K562 (cell line): Measurements from ENCODE around the gene CUL1. TPM values are rescaled to one million over a fixed set of nuclear protein-coding genes. Genes with fewer than 3 reads are reported as not detected.

Source experiments
- ATAC-seq: fragments of 200-7000 bp; cut with Tn5 transposase; 3 replicates; pipeline ENCODE4 v1.9.1; 2020; ENCODE audit warnings: moderate library complexity
- BruUV-seq: library from RNA; stranded (reverse); fragments of 400-500 nt; replicated peaks from 2 replicates; lab custom pipeline; 2021; lab: Mats Ljungman, UMichigan
- CTCF ChIA-PET: fragments of 300-600 bp; formaldehyde crosslinking; extraction: SDS; loops from one replicate; lab custom pipeline; 2021; ENCODE audit warnings: low intra/inter-chr PET ratio; lab: Yijun Ruan, JAX
- POLR2A ChIA-PET: fragments of 300-600, 350-650 bp; sonication (Branson Sonifier 250); formaldehyde crosslinking; extraction: SDS; loops from one replicate; lab custom pipeline; 2021; ENCODE audit warnings: antibody characterized with exemption, inconsistent platforms; lab: Yijun Ruan, JAX
- DNase-seq, 4 experiments: peaks; one replicate each; pipeline versions ENCODE4 v3.0.0 to v3.0.0-alpha.2; 2011 to 2018; ENCODE audit warnings: low spot score in 3 of 4, mixed read lengths in 3 of 4; ENCODE audit errors: extremely low read depth in 1 of 4
- FAIRE-seq: peaks from 2 replicates; lab custom pipeline; 2011; peaks lifted over from hg19 to GRCh38; lab: Jason Lieb, UNC
- H2AFZ ChIP-seq: 2 replicates; pipeline ENCODE4 v1.6.0; 2011; ENCODE audit warnings: low read depth, low read length, control low read depth, inconsistent platforms
- H3K27ac ChIP-seq: fragments of 200-600 bp; 3 replicates; pipeline ENCODE4 v1.8.0; 2011; ENCODE audit warnings: low read depth, mild to moderate bottlenecking, control low read depth, inconsistent platforms, low read length, moderate library complexity, mixed read lengths; ENCODE audit errors: extremely low read depth
- H3K27me3 ChIP-seq, 2 experiments: fragments of 300-600 bp in 1 of 2; 2 replicates in 1 of 2; 3 replicates in 1 of 2; pipeline versions ENCODE4 v1.6.0 to v1.8.0; 2011; ENCODE audit warnings: inconsistent platforms in 2 of 2, low read length in 2 of 2, mild to moderate bottlenecking in 1 of 2, mixed read lengths in 1 of 2, moderate library complexity in 1 of 2; ENCODE audit not compliant: control insufficient read depth in 2 of 2, insufficient read depth in 2 of 2
- H3K36me3 ChIP-seq: fragments of 300-600 bp; 3 replicates; pipeline ENCODE4 v1.8.0; 2011; ENCODE audit warnings: mild to moderate bottlenecking, low read length, inconsistent platforms; ENCODE audit not compliant: control insufficient read depth, insufficient read depth
- H3K4me1 ChIP-seq, 2 experiments: fragments of 200-600 bp in 1 of 2; replicated peaks in 1 of 2; 2 replicates in 1 of 2; 3 replicates in 1 of 2; pipeline versions ENCODE4 v1.5.1 to v1.8.0; 2011; ENCODE audit warnings: inconsistent platforms in 2 of 2, low read length in 2 of 2, mild to moderate bottlenecking in 1 of 2, mixed read lengths in 1 of 2, moderate library complexity in 1 of 2; ENCODE audit not compliant: control insufficient read depth in 2 of 2, insufficient read depth in 2 of 2
- H3K4me2 ChIP-seq: 2 replicates; pipeline ENCODE4 v1.6.1; 2011; ENCODE audit warnings: low read length, control low read depth, inconsistent platforms, mixed read lengths; ENCODE audit not compliant: insufficient read depth
- H3K4me3 ChIP-seq: fragments of 200-600 bp; sonication (generic), shearing (Covaris generic); 2 replicates; pipeline ENCODE4 v1.5.1; 2016; ENCODE audit warnings: control low read depth, inconsistent platforms
- H3K79me2 ChIP-seq: fragments of 200-600 bp; 3 replicates; pipeline ENCODE4 v1.8.0; 2011; ENCODE audit warnings: low read length, inconsistent platforms; ENCODE audit not compliant: control insufficient read depth, insufficient read depth
- H3K9ac ChIP-seq, 2 experiments: 2 replicates each; pipeline versions ENCODE4 v1.6.0 to v1.6.1; 2011; ENCODE audit warnings: low read depth in 2 of 2, low read length in 2 of 2, control low read depth in 1 of 2, inconsistent platforms in 1 of 2, mild to moderate bottlenecking in 1 of 2, mixed read lengths in 1 of 2; ENCODE audit not compliant: insufficient read depth in 1 of 2
- H3K9me1 ChIP-seq: one replicate; pipeline ENCODE4 v1.6.0; 2011; ENCODE audit warnings: inconsistent platforms, mild to moderate bottlenecking, low read length, moderate library complexity; ENCODE audit not compliant: control insufficient read depth, insufficient read depth
- H3K9me3 ChIP-seq: replicated peaks from 2 replicates; pipeline ENCODE4 v1.5.1; 2011; ENCODE audit warnings: low read depth, low read length, inconsistent platforms; ENCODE audit not compliant: control insufficient read depth, insufficient read depth
- H4K20me1 ChIP-seq: replicated peaks from 2 replicates; pipeline ENCODE4 v1.6.1; 2011; ENCODE audit warnings: low read length, inconsistent platforms, mixed read lengths; ENCODE audit not compliant: control insufficient read depth, insufficient read depth
- BMI1 ChIP-seq: fragments of 150-350 bp; IDR thresholded peaks from 2 replicates; pipeline ENCODE4 v1.6.1; 2014; ENCODE audit warnings: low read length
- CBFA2T2 ChIP-seq: fragments of 450-650 bp; conservative IDR thresholded peaks from 2 replicates; pipeline ENCODE4 v1.6.1; 2017; ENCODE audit warnings: mild to moderate bottlenecking
- CBX3 ChIP-seq, 2 experiments: IDR thresholded peaks; 1 replicate in 1 of 2; 2 replicates in 1 of 2; pipeline ENCODE4 v1.6.1; 2012; ENCODE audit warnings: inconsistent platforms in 2 of 2, low read length in 2 of 2, borderline replicate concordance in 1 of 2, control low read depth in 1 of 2
- CEBPG ChIP-seq, 3 experiments: fragments of 200-800 bp in 1 of 3; sonication (Bioruptor generic) in 1 of 3; sonication (generic) in 1 of 3; formaldehyde crosslinking in 1 of 3; IDR thresholded peaks in 2 of 3; conservative IDR thresholded peaks in 1 of 3; 2 replicates each; pipeline versions ENCODE4 v1.6.1 to v1.8.0; 2016 to 2022; ENCODE audit warnings: missing compliant biosample characterization in 2 of 3, missing genetic modification characterization in 2 of 3, mild to moderate bottlenecking in 1 of 3, missing genetic modification reagents in 1 of 3
- ESRRB ChIP-seq: fragments of 250-450 bp; sonication (Bioruptor Pico); IDR thresholded peaks from 2 replicates; pipeline ENCODE4 v1.5.0; 2020; ENCODE audit warnings: mild to moderate bottlenecking, moderate library complexity, borderline replicate concordance
- JUND ChIP-seq, 2 experiments: IDR thresholded peaks; 2 replicates in 1 of 2; 3 replicates in 1 of 2; pipeline ENCODE4 v1.6.1; 2011; ENCODE audit warnings: borderline replicate concordance in 2 of 2, low read depth in 2 of 2, low read length in 2 of 2, improper control_type of control experiment in 1 of 2, missing biosample characterization in 1 of 2, missing genetic modification characterization in 1 of 2, missing genetic modification reagents in 1 of 2
- MTA2 ChIP-seq: fragments of 450-650 bp; IDR thresholded peaks from 2 replicates; pipeline ENCODE4 v1.6.1; 2016; ENCODE audit warnings: low read depth
- NFATC3 ChIP-seq: fragments of 450-650 bp; IDR thresholded peaks from 2 replicates; pipeline ENCODE4 v1.6.1; 2017; ENCODE audit warnings: mild to moderate bottlenecking
- POLR2H ChIP-seq: IDR thresholded peaks from 2 replicates; pipeline ENCODE4 v1.6.1; 2016; ENCODE audit warnings: missing genetic modification characterization, low read depth, mild to moderate bottlenecking, control low read depth, missing compliant biosample characterization, moderate library complexity
- SPI1 ChIP-seq: IDR thresholded peaks from 2 replicates; pipeline ENCODE4 v1.6.1; 2011; ENCODE audit warnings: low read depth, low read length, control low read depth, borderline replicate concordance
- TRIM24 ChIP-seq, 2 experiments: fragments of 450-650 bp; IDR thresholded peaks; 2 replicates each; pipeline ENCODE4 v1.6.1; 2016
- ZBTB43 ChIP-seq: sonication (generic); formaldehyde crosslinking; IDR thresholded peaks from 2 replicates; pipeline ENCODE4 v1.8.0; 2023; ENCODE audit warnings: mild to moderate bottlenecking, missing genetic modification reagents
- ZNF764 ChIP-seq: fragments of 250-450 bp; sonication (Bioruptor Pico); IDR thresholded peaks from 2 replicates; pipeline ENCODE4 v1.4.0; 2020; ENCODE audit warnings: low read depth, mild to moderate bottlenecking, moderate library complexity
- WGBS: fragments of 100-300 bp; shearing (Covaris generic); methylation state at CpG from one replicate; pipeline ENCODE4 v1.1.6; 2016; ENCODE audit warnings: low coverage, mixed read lengths; ENCODE audit not compliant: insufficient coverage; ENCODE audit errors: missing lambda C conversion rate; 5-methylcytosine and 5-hydroxymethylcytosine counted together
- in situ Hi-C: fragments of 300-500 bp; cut with MboI; formaldehyde crosslinking; loops from 4 replicates; pipeline ENCODE4 v1.15.0; 2018; ENCODE audit warnings: inconsistent platforms, mixed read lengths
- intact Hi-C: fragments of 100-400 bp; cut with micrococcal nuclease; formaldehyde crosslinking; loops from 2 replicates; pipeline ENCODE4 v1.14.2; 2022
- polyA plus RNA-seq, 8 experiments: library from polyadenylated mRNA; depleted of rRNA in 4 of 8; stranded (reverse) in 5 of 8; unstranded in 3 of 8; fragments of >200 nt; fragmentation: Nextera tagmentation in 2 of 8; fragmentation: Illumina TruSeq in 1 of 8; extraction: Ambion mirVana in 2 of 8; extraction: Trizol in 1 of 8; gene quantifications; 2 replicates each; pipeline versions ENCODE4 v1.2.1 to v1.2.3, GENCODE V29; 2011 to 2014; ENCODE audit warnings: inconsistent platforms in 1 of 8, missing spikeins in 1 of 8
- total RNA-seq, 7 experiments: library from RNA; depleted of rRNA in 6 of 7; stranded (reverse); fragments of >200 nt in 6 of 7; fragmentation: Illumina TruSeq in 2 of 7; extraction: Trizol in 2 of 7; gene quantifications; 2 replicates each; pipeline versions ENCODE4 v1.2.1 to v1.2.3, GENCODE V29; 2011 to 2021; ENCODE audit warnings: low replicate concordance in 1 of 7
- TF ChIP-seq, protein P1 (sequence below), 3 experiments: fragments of 200-800 bp in 1 of 3; fragments of 250-450 bp in 1 of 3; fragments of 450-650 bp in 1 of 3; sonication (Bioruptor Pico) in 1 of 3; sonication (Bioruptor generic) in 1 of 3; formaldehyde crosslinking in 1 of 3; IDR thresholded peaks; 2 replicates each; pipeline versions ENCODE4 v1.6.1 to v1.8.0; 2016 to 2022; ENCODE audit warnings: mild to moderate bottlenecking in 2 of 3, missing genetic modification characterization in 2 of 3, missing compliant biosample characterization in 1 of 3, moderate library complexity in 1 of 3

Gene CUL1
- total and polyA plus RNA-seq, 9 of the 15 experiments (the other 6 are each of a cell fraction or from before 2014, with no cell fraction given) = 31.5 to 107 (median 96.5) TPM

- DNase-seq (peak; percentile 59 to 74 (median 68)), FAIRE-seq (no peak), ATAC-seq (peak; percentile 80)
- H2AFZ ChIP-seq = no peak overlapping the region
- no peaks in the 10 kb centered on the region for H3K9me1 ChIP-seq
- intact Hi-C loops (loop anchor here (10.0 kb wide), 1 partner anchor 248 kb away; no protein-coding TSS in a partner anchor), in situ Hi-C loops (no loop called here)
- no peaks in the 10 kb centered on the region for H3K27me3 ChIP-seq
- H3K79me2 ChIP-seq = peaks cover 16% of the 10 kb centered on the region
- H3K4me3 ChIP-seq = no peak overlapping the region
- ChIA-PET CTCF (no interaction called here), POLR2A (interaction anchor here (0.6 kb wide), 1 partner anchor 23 kb away, joined by 6 read pairs; no protein-coding TSS in a partner anchor)
- H4K20me1 ChIP-seq = no peaks in the 10 kb centered on the region
- no peak overlapping the region for H3K4me2 ChIP-seq
- H3K9me3 ChIP-seq = no peaks in the 10 kb centered on the region
- 28% methylated on average over 4 of the region's 4 CpGs for WGBS
- no TSS peak for BruUV-seq
- peaks cover 56% of the 10 kb centered on the region; the same call in 2 of the 3 replicates for H3K36me3 ChIP-seq
- H3K9ac ChIP-seq = no peak overlapping the region
- H3K27ac ChIP-seq = no peak overlapping the region
- H3K4me1 ChIP-seq = peaks cover 4 to 5% of the 10 kb centered on the region in 2 experiments; a peak in 2 of 5 replicates
- TF ChIP-seq CBX3 (IDR thresholded peaks at IDR 0.05; ENCODE audit: borderline replicate concordance in 1 of 2, low read length in 2 of 2) = no peak
- TF ChIP-seq CEBPG (CRISPR knock-in tag; IDR thresholded peaks at IDR 0.05) = peak; percentile 68
- TF ChIP-seq CEBPG (tag; conservative IDR thresholded peaks at IDR 0.05 in 1 of 2, IDR thresholded peaks at IDR 0.05 in 1 of 2) = peak in 1 of 2 experiments; percentile 72; a peak in 2 of 4 replicates
- no peak for TF ChIP-seq ZBTB43
- TF ChIP-seq MTA2 = peak; percentile 52; the same call in 1 of the 2 replicates
- TF ChIP-seq CBFA2T2 = peak; percentile 66
- TF ChIP-seq POLR2H (tag) = no peak
- TF ChIP-seq NFATC3 = no peak
- TF ChIP-seq JUND (IDR thresholded peaks at IDR 0.05; ENCODE audit: borderline replicate concordance, low read depth, low read length) = no peak
- no peak for TF ChIP-seq JUND (tag; IDR thresholded peaks at IDR 0.05; ENCODE audit: borderline replicate concordance, low read depth, low read length)
- 0 out of 4 replicates have a peak, but pooled peaks have one; percentile 17 to 19 for TF ChIP-seq TRIM24 (IDR thresholded peaks at IDR 0.05)
- TF ChIP-seq ESRRB (CRISPR knock-in tag) = no peak
- TF ChIP-seq, protein P1, sequence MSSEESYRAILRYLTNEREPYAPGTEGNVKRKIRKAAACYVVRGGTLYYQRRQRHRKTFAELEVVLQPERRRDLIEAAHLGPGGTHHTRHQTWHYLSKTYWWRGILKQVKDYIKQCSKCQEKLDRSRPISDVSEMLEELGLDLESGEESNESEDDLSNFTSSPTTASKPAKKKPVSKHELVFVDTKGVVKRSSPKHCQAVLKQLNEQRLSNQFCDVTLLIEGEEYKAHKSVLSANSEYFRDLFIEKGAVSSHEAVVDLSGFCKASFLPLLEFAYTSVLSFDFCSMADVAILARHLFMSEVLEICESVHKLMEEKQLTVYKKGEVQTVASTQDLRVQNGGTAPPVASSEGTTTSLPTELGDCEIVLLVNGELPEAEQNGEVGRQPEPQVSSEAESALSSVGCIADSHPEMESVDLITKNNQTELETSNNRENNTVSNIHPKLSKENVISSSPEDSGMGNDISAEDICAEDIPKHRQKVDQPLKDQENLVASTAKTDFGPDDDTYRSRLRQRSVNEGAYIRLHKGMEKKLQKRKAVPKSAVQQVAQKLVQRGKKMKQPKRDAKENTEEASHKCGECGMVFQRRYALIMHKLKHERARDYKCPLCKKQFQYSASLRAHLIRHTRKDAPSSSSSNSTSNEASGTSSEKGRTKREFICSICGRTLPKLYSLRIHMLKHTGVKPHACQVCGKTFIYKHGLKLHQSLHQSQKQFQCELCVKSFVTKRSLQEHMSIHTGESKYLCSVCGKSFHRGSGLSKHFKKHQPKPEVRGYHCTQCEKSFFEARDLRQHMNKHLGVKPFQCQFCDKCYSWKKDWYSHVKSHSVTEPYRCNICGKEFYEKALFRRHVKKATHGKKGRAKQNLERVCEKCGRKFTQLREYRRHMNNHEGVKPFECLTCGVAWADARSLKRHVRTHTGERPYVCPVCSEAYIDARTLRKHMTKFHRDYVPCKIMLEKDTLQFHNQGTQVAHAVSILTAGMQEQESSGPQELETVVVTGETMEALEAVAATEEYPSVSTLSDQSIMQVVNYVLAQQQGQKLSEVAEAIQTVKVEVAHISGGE (CRISPR knock-in tag; IDR thresholded peaks at IDR 0.05) = no peak
- no peak for TF ChIP-seq BMI1
- no peak for TF ChIP-seq ZNF764
- TF ChIP-seq SPI1 = no peak
Measured at GRCh38 chr7:148753224-148753623, 54.5 kb downstream of the CUL1 start.
